ENCODE results near the gene DBN1.

Gene DBN1

GRCh38 chr5:177431317-177432142, 41.9 kb downstream of the DBN1 start:
- DNase-seq: no peak
- H2BK120ac ChIP-seq (ENCODE audit: insufficient read depth, low read length, poor library complexity): no peak overlapping the region
- H3K18ac ChIP-seq (ENCODE audit: low read length): no peak overlapping the region
- no peak overlapping the region for H2AK5ac ChIP-seq (ENCODE audit: low read length)
- H4K8ac ChIP-seq (ENCODE audit: low read depth, low read length): no peak overlapping the region
- H4K12ac ChIP-seq (ENCODE audit: low read depth, low read length): no peak overlapping the region
- peak overlapping the region; percentile 16 for H3K9ac ChIP-seq (ENCODE audit: low read length)
- no peak overlapping the region for H3K23ac ChIP-seq (ENCODE audit: low read length)
- peaks cover 3% of the 10 kb centered on the region for H3K79me1 ChIP-seq (ENCODE audit: low read length)
- peaks cover 49 to 55% of the 10 kb centered on the region in 2 experiments for H3K36me3 ChIP-seq (ENCODE audit: control insufficient read depth in 1 of 2, insufficient read depth in 2 of 2, low read length in 2 of 2)
- no peak overlapping the region for H2BK12ac ChIP-seq (ENCODE audit: low read length)
- no peak overlapping the region for H3K27ac ChIP-seq (ENCODE audit: low read depth, low read length)
- peaks cover 3% of the 10 kb centered on the region for H3K79me2 ChIP-seq (ENCODE audit: control insufficient read depth, insufficient read depth, low read length, poor library complexity)
- H3K14ac ChIP-seq (ENCODE audit: low read length): no peak overlapping the region
- WGBS (ENCODE audit: extremely low coverage, insufficient coverage, insufficient read length): no CpG with 5 or more reads among the region's 29 CpGs
- H3K9me3 ChIP-seq (ENCODE audit: insufficient read depth, low read depth, low read length): no peaks in the 10 kb centered on the region
- H3K4me1 ChIP-seq (ENCODE audit: control insufficient read depth in 1 of 2, insufficient read depth in 2 of 2, low read length in 2 of 2): peaks cover 8 to 10% of the 10 kb centered on the region in 2 experiments
- no peak overlapping the region for H3K4me2 ChIP-seq (ENCODE audit: low read length)
- H2BK5ac ChIP-seq (ENCODE audit: low read depth, low read length, poor library complexity): no peak overlapping the region
- no peak overlapping the region for H4K91ac ChIP-seq (ENCODE audit: low read depth, low read length)
- no peak overlapping the region for H3K4me3 ChIP-seq (ENCODE audit: low read depth, low read length)
- no peak overlapping the region for H3K4ac ChIP-seq (ENCODE audit: low read depth, low read length)
- no peaks in the 10 kb centered on the region for H3K27me3 ChIP-seq (ENCODE audit: insufficient read depth, low read length)
- H2AFZ ChIP-seq (ENCODE audit: insufficient read depth, low read length, poor library complexity): no peak overlapping the region

- Histone ChIP-seq H3K9ac (ENCODE audit: low read length) (no peak overlapping the region), H3K79me1 (ENCODE audit: low read length) (peaks cover 4% of the 10 kb centered on the region), H3K4me3 (ENCODE audit: low read depth, low read length) (no peak overlapping the region), H3K14ac (ENCODE audit: low read length) (no peak overlapping the region), H3K4ac (ENCODE audit: low read depth, low read length) (no peak overlapping the region), H3K4me1 (ENCODE audit: control insufficient read depth in 1 of 2, insufficient read depth in 2 of 2, low read length in 2 of 2) (peaks cover 8 to 10% of the 10 kb centered on the region in 2 experiments), H4K91ac (ENCODE audit: low read depth, low read length) (no peak overlapping the region), H2AFZ (ENCODE audit: insufficient read depth, low read length, poor library complexity) (no peak overlapping the region), H2BK12ac (ENCODE audit: low read length) (no peak overlapping the region), H3K18ac (ENCODE audit: low read length) (no peak overlapping the region), H4K12ac (ENCODE audit: low read depth, low read length) (no peak overlapping the region), H4K8ac (ENCODE audit: low read depth, low read length) (no peak overlapping the region), H2BK5ac (ENCODE audit: low read depth, low read length, poor library complexity) (no peak overlapping the region), H3K4me2 (ENCODE audit: low read length) (no peak overlapping the region), H3K79me2 (ENCODE audit: control insufficient read depth, insufficient read depth, low read length, poor library complexity) (peaks cover 4% of the 10 kb centered on the region), H2AK5ac (ENCODE audit: low read length) (no peak overlapping the region), H3K9me3 (ENCODE audit: insufficient read depth, low read depth, low read length) (no peaks in the 10 kb centered on the region), H2BK120ac (ENCODE audit: insufficient read depth, low read length, poor library complexity) (no peak overlapping the region), H3K36me3 (ENCODE audit: control insufficient read depth in 1 of 2, insufficient read depth in 2 of 2, low read length in 2 of 2) (peaks cover 43 to 49% of the 10 kb centered on the region in 2 experiments), H3K27me3 (ENCODE audit: insufficient read depth, low read length) (no peaks in the 10 kb centered on the region), H3K27ac (ENCODE audit: low read depth, low read length) (no peak overlapping the region), H3K23ac (ENCODE audit: low read length) (no peak overlapping the region)
- no peak for DNase-seq
- WGBS (ENCODE audit: extremely low coverage, insufficient coverage, insufficient read length): no CpG with 5 or more reads among the region's 7 CpGs
Measured at GRCh38 chr5:177430972-177431316, 42.5 kb downstream of the DBN1 start.

GRCh38 chr5:177430140-177430951, 43.1 kb downstream of the DBN1 start:
- H3K79me1 ChIP-seq (ENCODE audit: low read length): peaks cover 9% of the 10 kb centered on the region
- no peak overlapping the region for H2BK5ac ChIP-seq (ENCODE audit: low read depth, low read length, poor library complexity)
- H2BK120ac ChIP-seq (ENCODE audit: insufficient read depth, low read length, poor library complexity): no peak overlapping the region
- no peak overlapping the region for H3K14ac ChIP-seq (ENCODE audit: low read length)
- H2BK12ac ChIP-seq (ENCODE audit: low read length): no peak overlapping the region
- H2AFZ ChIP-seq (ENCODE audit: insufficient read depth, low read length, poor library complexity): no peak overlapping the region
- no peak overlapping the region for H3K4me3 ChIP-seq (ENCODE audit: low read depth, low read length)
- peaks cover 40 to 44% of the 10 kb centered on the region in 2 experiments for H3K36me3 ChIP-seq (ENCODE audit: control insufficient read depth in 1 of 2, insufficient read depth in 2 of 2, low read length in 2 of 2)
- peaks cover 13 to 14% of the 10 kb centered on the region in 2 experiments for H3K4me1 ChIP-seq (ENCODE audit: control insufficient read depth in 1 of 2, insufficient read depth in 2 of 2, low read length in 2 of 2)
- H3K79me2 ChIP-seq (ENCODE audit: control insufficient read depth, insufficient read depth, low read length, poor library complexity): peaks cover 5% of the 10 kb centered on the region
- DNase-seq: no peak
- no CpG with 5 or more reads among the region's 26 CpGs for WGBS (ENCODE audit: extremely low coverage, insufficient coverage, insufficient read length)
- H3K9ac ChIP-seq (ENCODE audit: low read length): no peak overlapping the region
- H4K8ac ChIP-seq (ENCODE audit: low read depth, low read length): no peak overlapping the region
- H4K91ac ChIP-seq (ENCODE audit: low read depth, low read length): no peak overlapping the region
- no peak overlapping the region for H3K23ac ChIP-seq (ENCODE audit: low read length)
- no peak overlapping the region for H3K27ac ChIP-seq (ENCODE audit: low read depth, low read length)
- H4K12ac ChIP-seq (ENCODE audit: low read depth, low read length): no peak overlapping the region
- H3K9me3 ChIP-seq (ENCODE audit: insufficient read depth, low read depth, low read length): no peaks in the 10 kb centered on the region
- H3K4me2 ChIP-seq (ENCODE audit: low read length): no peak overlapping the region
- no peak overlapping the region for H2AK5ac ChIP-seq (ENCODE audit: low read length)
- no peaks in the 10 kb centered on the region for H3K27me3 ChIP-seq (ENCODE audit: insufficient read depth, low read length)
- H3K18ac ChIP-seq (ENCODE audit: low read length): no peak overlapping the region
- H3K4ac ChIP-seq (ENCODE audit: low read depth, low read length): no peak overlapping the region

- H3K79me2 ChIP-seq (ENCODE audit: control insufficient read depth, insufficient read depth, low read length, poor library complexity): peaks cover 5% of the 10 kb centered on the region
- no peak overlapping the region for H2AFZ ChIP-seq (ENCODE audit: insufficient read depth, low read length, poor library complexity)
- WGBS (ENCODE audit: extremely low coverage, insufficient coverage, insufficient read length): no CpG with 5 or more reads among the region's 6 CpGs
- no peaks in the 10 kb centered on the region for H3K27me3 ChIP-seq (ENCODE audit: insufficient read depth, low read length)
- no peak overlapping the region for H4K12ac ChIP-seq (ENCODE audit: low read depth, low read length)
- no peak overlapping the region for H3K18ac ChIP-seq (ENCODE audit: low read length)
- no peak overlapping the region for H4K8ac ChIP-seq (ENCODE audit: low read depth, low read length)
- H3K14ac ChIP-seq (ENCODE audit: low read length): no peak overlapping the region
- no peaks in the 10 kb centered on the region for H3K9me3 ChIP-seq (ENCODE audit: insufficient read depth, low read depth, low read length)
- H2BK120ac ChIP-seq (ENCODE audit: insufficient read depth, low read length, poor library complexity): no peak overlapping the region
- no peak overlapping the region for H3K27ac ChIP-seq (ENCODE audit: low read depth, low read length)
- peaks cover 13 to 14% of the 10 kb centered on the region in 2 experiments for H3K4me1 ChIP-seq (ENCODE audit: control insufficient read depth in 1 of 2, insufficient read depth in 2 of 2, low read length in 2 of 2)
- no peak overlapping the region for H2AK5ac ChIP-seq (ENCODE audit: low read length)
- H3K4ac ChIP-seq (ENCODE audit: low read depth, low read length): no peak overlapping the region
- no peak overlapping the region for H2BK12ac ChIP-seq (ENCODE audit: low read length)
- no peak overlapping the region for H3K9ac ChIP-seq (ENCODE audit: low read length)
- H3K79me1 ChIP-seq (ENCODE audit: low read length): peaks cover 9% of the 10 kb centered on the region
- no peak overlapping the region for H3K23ac ChIP-seq (ENCODE audit: low read length)
- no peak overlapping the region for H2BK5ac ChIP-seq (ENCODE audit: low read depth, low read length, poor library complexity)
- H3K4me3 ChIP-seq (ENCODE audit: low read depth, low read length): peak overlapping the region; percentile 8
- no peak overlapping the region for H4K91ac ChIP-seq (ENCODE audit: low read depth, low read length)
- DNase-seq: peak; percentile 31 to 33
- no peak overlapping the region for H3K4me2 ChIP-seq (ENCODE audit: low read length)
- peaks cover 30 to 35% of the 10 kb centered on the region in 2 experiments for H3K36me3 ChIP-seq (ENCODE audit: control insufficient read depth in 1 of 2, insufficient read depth in 2 of 2, low read length in 2 of 2)
Measured at GRCh38 chr5:177429248-177430040, 44.0 kb downstream of the DBN1 start.
